Karpas-422 (cell line): ENCODE measurements around the gene SMARCC2. TPM values are rescaled to one million over a fixed set of nuclear protein-coding genes. Genes with fewer than 3 reads are reported as not detected.

ENCODE experiments used
- DNase-seq: peaks from one replicate; pipeline ENCODE4 v3.0.0-alpha.2; 2015
- H2AFZ ChIP-seq: fragments of 200-600 bp; sonication (generic); 2 replicates; pipeline ENCODE4 v1.6.1; 2014; ENCODE audit warnings: antibody characterized with exemption, low read length, mixed read lengths
- H3K27ac ChIP-seq: fragments of 200-600 bp; sonication (generic); 2 replicates; pipeline ENCODE4 v1.5.1; 2014; ENCODE audit warnings: mild to moderate bottlenecking, low read length, moderate library complexity
- H3K27me3 ChIP-seq: fragments of 200-600 bp; sonication (generic); 2 replicates; pipeline ENCODE4 v1.6.1; 2014; ENCODE audit warnings: low read length, mixed read lengths
- H3K36me3 ChIP-seq: fragments of 200-600 bp; sonication (generic); 2 replicates; pipeline ENCODE4 v1.6.1; 2014; ENCODE audit warnings: low read length, mixed read lengths; ENCODE audit not compliant: insufficient read depth
- H3K4me1 ChIP-seq: fragments of 200-600 bp; sonication (generic); 2 replicates; pipeline ENCODE4 v1.6.1; 2014; ENCODE audit warnings: mild to moderate bottlenecking, low read length, mixed read lengths
- H3K4me2 ChIP-seq: fragments of 200-600 bp; sonication (generic); 2 replicates; pipeline ENCODE4 v1.6.1; 2014; ENCODE audit warnings: low read length, low read depth, mild to moderate bottlenecking; ENCODE audit not compliant: poor library complexity, severe bottlenecking
- H3K4me3 ChIP-seq: fragments of 200-600 bp; sonication (generic); 2 replicates; pipeline ENCODE4 v1.5.1; 2014; ENCODE audit warnings: mild to moderate bottlenecking, antibody characterized with exemption, low read length, mixed read lengths
- H3K79me2 ChIP-seq: fragments of 200-600 bp; sonication (generic); 2 replicates; pipeline ENCODE4 v1.6.1; 2014; ENCODE audit warnings: mild to moderate bottlenecking, low read length, mixed read lengths
- H3K9ac ChIP-seq: fragments of 200-600 bp; sonication (generic); 2 replicates; pipeline ENCODE4 v1.6.0; 2014; ENCODE audit warnings: low read length
- H3K9me2 ChIP-seq: fragments of 200-600 bp; sonication (generic), shearing (Covaris generic); replicated peaks from 2 replicates; pipeline ENCODE4 v1.6.0; 2014; ENCODE audit warnings: mild to moderate bottlenecking, low read length, moderate library complexity; ENCODE audit not compliant: insufficient read depth
- H3K9me3 ChIP-seq: fragments of 300-700, 200-600 bp; sonication (generic); 2 replicates; pipeline ENCODE4 v1.6.1; 2014; ENCODE audit warnings: low read length, mixed read lengths
- H4K20me1 ChIP-seq: fragments of 200-600 bp; sonication (generic); 2 replicates; pipeline ENCODE4 v1.6.1; 2014; ENCODE audit warnings: mild to moderate bottlenecking, antibody characterized with exemption, low read length, low read depth; ENCODE audit not compliant: insufficient read depth
- total RNA-seq: library from RNA; depleted of rRNA; stranded (reverse); fragments of >200 nt; shearing (Covaris generic); gene quantifications from 2 replicates; pipeline ENCODE4 v1.2.3, GENCODE V29; 2014; ENCODE audit warnings: low replicate concordance

Gene SMARCC2
- total RNA-seq, 1 experiment from 2014 or later: 26.2 TPM

- Histone ChIP-seq H3K79me2 (peaks cover 35% of the 10 kb centered on the region), H2AFZ (no peak overlapping the region), H4K20me1 (peaks cover 8% of the 10 kb centered on the region; the same call in 1 of the 2 replicates), H3K27ac (no peak overlapping the region), H3K27me3 (no peaks in the 10 kb centered on the region), H3K9ac (no peak overlapping the region), H3K4me2 (no peak overlapping the region), H3K9me3 (no peaks in the 10 kb centered on the region), H3K4me3 (no peak overlapping the region), H3K36me3 (peaks cover 8% of the 10 kb centered on the region), H3K4me1 (peaks cover 51% of the 10 kb centered on the region), H3K9me2 (no peaks in the 10 kb centered on the region)
- DNase-seq: no peak
Observed at GRCh38 chr12:56155256-56155845, 33.9 kb downstream of the SMARCC2 start.

DNA sequence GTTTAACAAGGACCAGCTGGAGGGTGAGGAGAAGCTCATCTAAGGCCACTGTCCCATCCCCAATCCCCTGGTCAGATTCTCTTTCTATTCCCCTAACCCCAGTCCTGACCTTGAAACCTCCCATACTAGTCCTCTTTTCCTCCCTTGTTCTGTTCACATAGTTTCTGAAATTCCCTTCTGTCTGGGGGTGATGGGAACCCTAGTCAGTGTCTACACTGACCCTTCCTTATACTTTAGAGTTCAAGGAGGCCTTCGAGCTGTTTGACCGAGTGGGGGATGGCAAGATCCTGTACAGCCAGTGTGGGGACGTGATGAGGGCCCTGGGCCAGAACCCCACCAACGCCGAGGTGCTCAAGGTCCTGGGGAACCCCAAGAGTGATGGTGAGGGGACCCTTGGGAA, 34.5 kb downstream of the SMARCC2 start:
- H3K9me3 ChIP-seq: no peaks in the 10 kb centered on the region
- H3K4me3 ChIP-seq: no peak overlapping the region
- H3K27me3 ChIP-seq: no peaks in the 10 kb centered on the region
- DNase-seq: no peak
- peak overlapping the region; percentile 89; the same call in 1 of the 2 replicates for H3K9ac ChIP-seq
- H3K27ac ChIP-seq: no peak overlapping the region
- no peak overlapping the region for H2AFZ ChIP-seq
- H3K9me2 ChIP-seq: no peaks in the 10 kb centered on the region
- no peak overlapping the region for H3K4me2 ChIP-seq
- peaks cover 2% of the 10 kb centered on the region for H3K36me3 ChIP-seq
- peaks cover 2% of the 10 kb centered on the region; the same call in 1 of the 2 replicates for H4K20me1 ChIP-seq
- peaks cover 45% of the 10 kb centered on the region for H3K4me1 ChIP-seq
- H3K79me2 ChIP-seq: peaks cover 30% of the 10 kb centered on the region

DNA sequence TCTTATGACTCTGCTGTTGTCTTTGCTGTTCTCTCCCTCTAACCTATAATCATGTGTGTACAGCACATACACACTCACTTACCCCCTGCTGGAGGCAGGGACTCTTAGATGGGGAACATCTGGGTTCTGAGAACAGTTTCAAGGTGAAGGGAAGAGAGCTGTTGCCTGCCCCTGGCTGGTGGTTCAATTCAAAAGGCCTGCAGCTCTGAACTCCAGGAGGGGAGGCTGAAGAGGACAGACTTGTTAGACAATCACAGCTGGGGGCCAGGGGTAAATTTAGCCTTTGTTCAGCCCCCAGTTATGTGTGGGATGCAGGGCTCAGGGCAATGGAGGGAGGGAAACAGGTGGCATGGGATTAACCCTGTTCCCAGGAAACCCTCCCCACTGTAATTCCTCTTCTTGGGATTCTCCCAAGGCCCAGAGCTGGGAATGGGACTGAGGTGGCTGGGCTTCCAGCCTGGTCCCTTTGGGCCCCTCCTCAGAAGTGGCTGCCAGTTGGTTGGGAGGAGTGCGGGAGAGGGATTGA, 35.0 kb downstream of the SMARCC2 start:
- Histone ChIP-seq H3K9me3 (no peaks in the 10 kb centered on the region), H3K4me1 (peaks cover 40% of the 10 kb centered on the region), H3K4me2 (peak overlapping the region; percentile 89), H3K79me2 (peaks cover 25% of the 10 kb centered on the region), H3K27ac (peak overlapping the region; percentile 14; the same call in 1 of the 2 replicates), H3K4me3 (no peak overlapping the region), H3K36me3 (no peaks in the 10 kb centered on the region), H3K9me2 (no peaks in the 10 kb centered on the region), H2AFZ (no peak overlapping the region), H4K20me1 (no peaks in the 10 kb centered on the region), H3K9ac (peak overlapping the region; percentile 89), H3K27me3 (no peaks in the 10 kb centered on the region)
- peak; percentile 54 for DNase-seq

GRCh38 chr12:56153678-56154065, 35.6 kb downstream of the SMARCC2 start:
- H4K20me1 ChIP-seq: no peaks in the 10 kb centered on the region
- peak overlapping the region; percentile 89 for H3K9ac ChIP-seq
- no peaks in the 10 kb centered on the region for H3K9me3 ChIP-seq
- H3K4me1 ChIP-seq: peaks cover 38% of the 10 kb centered on the region
- H3K27me3 ChIP-seq: no peaks in the 10 kb centered on the region
- no peak for DNase-seq
- H3K4me2 ChIP-seq: peak overlapping the region; percentile 89
- H3K79me2 ChIP-seq: peaks cover 19% of the 10 kb centered on the region
- H3K9me2 ChIP-seq: no peaks in the 10 kb centered on the region
- peak overlapping the region; percentile 83; the same call in 1 of the 2 replicates for H3K4me3 ChIP-seq
- no peaks in the 10 kb centered on the region for H3K36me3 ChIP-seq
- peak overlapping the region; percentile 14; the same call in 1 of the 2 replicates for H3K27ac ChIP-seq
- no peak overlapping the region for H2AFZ ChIP-seq

GRCh38 chr12:56152756-56153677, 36.3 kb downstream of the SMARCC2 start:
- H3K9me3 ChIP-seq: no peaks in the 10 kb centered on the region
- no peaks in the 10 kb centered on the region for H3K27me3 ChIP-seq
- 0 out of 2 replicates have a peak overlapping the region, but pooled peaks have one; percentile 14 for H3K27ac ChIP-seq
- H3K79me2 ChIP-seq: peaks cover 13% of the 10 kb centered on the region; the same call in 1 of the 2 replicates
- H3K9ac ChIP-seq: peak overlapping the region; percentile 89
- no peak for DNase-seq
- H3K4me3 ChIP-seq: peak overlapping the region; percentile 83
- no peaks in the 10 kb centered on the region for H3K36me3 ChIP-seq
- H4K20me1 ChIP-seq: no peaks in the 10 kb centered on the region
- H2AFZ ChIP-seq: no peak overlapping the region
- H3K4me2 ChIP-seq: peak overlapping the region; percentile 89
- H3K4me1 ChIP-seq: peaks cover 38% of the 10 kb centered on the region
- H3K9me2 ChIP-seq: no peaks in the 10 kb centered on the region

DNA sequence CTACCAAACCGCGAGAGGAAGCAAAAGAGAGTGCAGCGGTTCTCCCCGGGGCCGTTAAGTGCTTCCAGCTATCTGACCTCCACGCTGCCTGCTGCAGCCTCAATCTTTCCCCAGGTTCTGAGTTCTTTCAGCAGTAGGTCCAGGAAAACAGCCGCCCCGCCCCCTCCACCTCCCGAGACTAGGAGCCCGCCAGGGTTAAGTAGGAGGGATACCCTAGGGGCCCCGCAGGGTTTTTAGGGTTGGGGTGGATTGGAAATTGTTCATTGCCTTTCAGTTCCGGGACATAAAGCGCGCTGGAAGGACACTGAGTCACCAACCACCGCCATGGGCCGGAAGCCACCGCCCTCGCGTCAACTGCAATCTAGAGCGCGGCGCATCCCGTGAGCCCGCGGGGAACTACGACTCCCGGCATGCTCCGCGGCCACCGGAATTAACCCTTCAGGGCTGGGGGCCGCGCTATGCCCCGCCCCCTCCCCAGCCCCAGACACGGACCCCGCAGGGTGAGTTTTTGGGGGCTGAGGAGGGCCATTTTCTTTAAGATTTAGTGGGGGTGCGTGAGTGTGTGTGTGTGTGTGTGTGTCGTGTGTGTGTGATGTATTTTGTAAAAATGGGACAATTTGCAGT, 37.0 kb downstream of the SMARCC2 start, which contains the start of gene MYL6B:
Gene MYL6B (plus strand): TSS at position 456 of the 624 bp plus-strand sequence. CDS start 1,332 bp downstream, outside the sequence.
- Histone ChIP-seq H3K79me2 (peaks cover 13% of the 10 kb centered on the region; the same call in 1 of the 2 replicates), H3K36me3 (no peaks in the 10 kb centered on the region), H3K9me3 (no peaks in the 10 kb centered on the region), H2AFZ (peak within 1 kb of the TSS; percentile 39), H3K9me2 (no peaks in the 10 kb centered on the region), H3K9ac (peak within 1 kb of the TSS; percentile 89), H3K4me3 (peak within 1 kb of the TSS; percentile 83), H3K4me2 (peak within 1 kb of the TSS; percentile 89), H3K27me3 (no peaks in the 10 kb centered on the region), H4K20me1 (no peaks in the 10 kb centered on the region), H3K27ac (peak within 1 kb of the TSS; percentile 91), H3K4me1 (peaks cover 35% of the 10 kb centered on the region)
- peak; percentile 98 for DNase-seq

DNA sequence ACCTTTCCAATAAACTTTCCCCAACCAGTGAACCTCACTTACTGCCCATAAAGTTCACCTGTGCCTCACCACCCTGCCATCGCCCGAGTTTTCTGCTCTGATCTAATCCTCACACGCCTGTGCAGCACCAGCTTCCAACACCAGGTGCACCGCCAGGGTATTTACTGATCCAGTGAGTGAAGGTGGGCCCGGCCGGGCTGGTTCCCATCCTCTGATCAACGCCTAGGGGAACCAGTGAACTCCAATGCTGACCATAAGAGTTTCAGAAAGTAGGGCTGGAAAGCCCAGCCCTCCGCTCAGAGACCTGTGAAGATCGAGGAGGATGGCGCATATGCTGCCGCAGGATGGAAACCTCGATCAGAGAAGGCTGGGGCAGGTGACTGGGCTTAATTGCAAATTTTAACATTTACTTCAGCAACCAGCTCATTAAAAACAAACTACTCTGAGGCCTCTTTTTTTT, 37.6 kb downstream of the SMARCC2 start:
- H3K79me2 ChIP-seq: peaks cover 13% of the 10 kb centered on the region; the same call in 1 of the 2 replicates
- H3K4me1 ChIP-seq: peaks cover 29% of the 10 kb centered on the region
- peak overlapping the region; percentile 39 for H2AFZ ChIP-seq
- H3K9ac ChIP-seq: peak overlapping the region; percentile 89
- H3K27me3 ChIP-seq: no peaks in the 10 kb centered on the region
- DNase-seq: peak; percentile 90
- peak overlapping the region; percentile 91 for H3K27ac ChIP-seq
- no peaks in the 10 kb centered on the region for H3K9me2 ChIP-seq
- H3K4me2 ChIP-seq: peak overlapping the region; percentile 89
- H3K9me3 ChIP-seq: no peaks in the 10 kb centered on the region
- H3K4me3 ChIP-seq: peak overlapping the region; percentile 83
- no peaks in the 10 kb centered on the region for H3K36me3 ChIP-seq
- no peaks in the 10 kb centered on the region for H4K20me1 ChIP-seq
